GM18858 (cell line): ENCODE data around the gene NUTM2A.
"Not testable (repeated sequence)": the region's sequence is repeated elsewhere in the genome, so short reads cannot be mapped to it uniquely, and the experiment has no call there.

ENCODE experiments used
- ATAC-seq: cut with Tn5 transposase; IDR thresholded peaks from one replicate; pipeline ENCODE4 v1.9.1; 2021; ENCODE audit not compliant: unreplicated experiment

NUTM2A gene

DNA sequence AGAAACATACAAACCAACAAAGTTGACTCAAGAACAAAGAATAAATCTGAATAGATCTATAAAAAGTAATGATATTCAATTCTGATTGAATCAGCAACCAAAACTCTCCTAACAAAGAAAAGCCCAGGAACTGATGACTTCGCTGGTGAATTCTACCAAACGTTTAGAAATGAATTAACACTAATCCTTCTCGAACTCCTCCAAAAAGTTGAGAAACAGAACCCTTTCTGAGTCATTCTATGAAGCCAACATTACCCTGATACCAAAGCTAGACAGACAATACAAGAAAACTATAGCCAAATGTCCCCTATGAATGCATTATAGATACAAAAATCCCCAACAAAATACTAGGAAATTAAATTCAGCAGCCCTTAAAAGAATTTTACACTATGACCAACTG lies 16.9 kb downstream of the NUTM2A start:
- not testable (repeated sequence) for ATAC-seq

DNA sequence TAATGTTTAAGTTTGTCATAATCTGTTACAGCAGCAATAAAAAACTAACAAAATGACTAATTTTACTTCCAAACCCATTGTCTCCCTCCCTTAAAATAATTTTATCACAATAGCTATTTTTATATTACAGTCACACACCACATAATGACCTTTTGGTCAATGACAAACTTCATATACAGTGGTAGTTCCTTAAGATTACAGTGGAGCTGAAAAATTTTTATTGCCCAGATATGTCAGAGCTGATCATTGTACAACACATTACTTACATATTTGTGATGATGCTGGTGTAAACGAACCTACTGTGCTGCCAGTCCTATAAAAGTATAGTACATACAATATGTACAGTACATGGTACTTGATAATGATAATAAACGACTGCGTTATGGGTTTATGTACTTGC lies 22.1 kb downstream of the NUTM2A start:
- ATAC-seq = not testable (repeated sequence)

DNA sequence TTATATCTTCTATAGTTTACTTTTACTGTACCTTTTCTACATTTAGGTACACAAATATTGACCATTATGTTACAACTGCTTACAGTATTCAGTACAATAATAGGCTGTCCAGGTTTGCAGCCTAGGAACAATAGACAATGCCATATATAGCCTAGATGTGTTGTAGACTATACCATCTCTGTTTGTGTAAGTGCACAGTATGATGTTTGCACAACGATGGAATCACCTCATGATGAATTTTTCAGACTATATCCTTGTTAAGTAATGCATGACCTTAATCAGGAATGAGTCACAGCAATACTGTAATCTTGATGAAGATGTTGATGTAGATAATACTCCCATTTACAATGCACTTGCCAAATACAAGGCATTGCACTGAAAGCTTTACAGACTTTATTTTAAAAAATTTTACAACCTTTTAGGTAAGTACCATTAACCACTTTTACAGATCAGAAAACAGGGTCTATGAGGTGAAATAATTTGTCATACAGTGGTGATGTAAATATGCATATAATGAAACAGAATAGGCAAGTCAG lies 23.6 kb downstream of the NUTM2A start:
- ATAC-seq = not testable (repeated sequence)

DNA sequence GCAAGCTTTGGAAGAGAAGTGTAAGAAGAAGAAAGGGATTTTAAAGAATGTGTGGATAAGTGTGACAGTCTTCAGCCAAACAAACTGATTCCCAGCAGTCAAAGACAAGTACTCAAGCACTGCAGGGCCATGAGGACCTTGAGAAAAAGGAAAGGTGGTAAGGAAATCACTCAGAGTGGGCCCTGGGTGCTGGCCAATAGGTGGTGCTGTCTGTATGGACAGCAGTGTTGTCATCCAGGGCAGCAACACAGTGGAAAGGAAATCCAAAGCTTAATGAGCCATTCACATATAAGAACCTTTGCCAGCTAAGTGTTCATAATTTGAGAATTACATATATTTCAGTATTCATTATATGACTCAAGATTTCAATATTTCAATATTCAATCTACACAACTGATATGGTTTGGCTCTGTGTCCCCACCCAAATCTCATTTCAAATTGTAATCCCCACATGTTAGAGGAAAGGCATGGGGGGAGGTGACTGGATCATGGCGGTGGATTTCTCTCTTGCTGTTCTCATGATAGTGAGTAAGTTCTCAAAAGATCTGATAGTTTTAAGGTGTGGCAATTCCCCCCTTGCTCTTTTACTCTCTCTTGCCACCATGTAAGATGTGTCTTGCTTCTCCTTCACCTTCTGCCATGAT lies 55.6 kb downstream of the NUTM2A start:
- not testable (repeated sequence) for ATAC-seq
